ENCODE data around the gene UCP2.

- TF ChIP-seq CTCF (conservative IDR thresholded peaks at IDR 0.05; ENCODE audit: low read length) (no peak), EZH2phosphoT487 (IDR thresholded peaks at IDR 0.05; ENCODE audit: borderline replicate concordance) (no peak)
These were observed 38.6 kb downstream of the UCP2 start for GRCh38 chr11:73944085-73944484.

All from Loucy (cell line).